HG03558 (cell line): ENCODE data around the gene AHCYL1.

ENCODE experiments used
- ATAC-seq: cut with Tn5 transposase; IDR thresholded peaks from one replicate; pipeline ENCODE4 v1.9.1; 2021; ENCODE audit warnings: moderate number of reproducible peaks; ENCODE audit not compliant: unreplicated experiment; ENCODE audit errors: extremely low read depth

AHCYL1 gene

GRCh38 chr1:109974191-109974590 lies 10.4 kb upstream of the AHCYL1 start:
- no peak for ATAC-seq

GRCh38 chr1:109975718-109976117 lies 8.8 kb upstream of the AHCYL1 start:
- ATAC-seq, result no peak

GRCh38 chr1:109976762-109977161 lies 7.8 kb upstream of the AHCYL1 start:
- no peak for ATAC-seq

- no peak for ATAC-seq
These were observed 7.3 kb upstream of the AHCYL1 start for GRCh38 chr1:109977225-109977624.

GRCh38 chr1:109977657-109978378 lies 6.7 kb upstream of the AHCYL1 start:
- no peak for ATAC-seq

- ATAC-seq, result no peak
These were observed 5.6 kb upstream of the AHCYL1 start for GRCh38 chr1:109978761-109979488.

- ATAC-seq, result no peak
These were observed 5.0 kb upstream of the AHCYL1 start for GRCh38 chr1:109979489-109980091.

- no peak for ATAC-seq
These were observed 4.1 kb upstream of the AHCYL1 start for GRCh38 chr1:109980324-109981003.

GRCh38 chr1:109981004-109981335 lies 3.6 kb upstream of the AHCYL1 start:
- ATAC-seq, result no peak

GRCh38 chr1:109983380-109984189 lies 980 bp upstream of the AHCYL1 start:
- ATAC-seq, result no peak

GRCh38 chr1:109984190-109984455 lies 442 bp upstream of the AHCYL1 start:
- no peak for ATAC-seq

- no peak for ATAC-seq
These were observed 885 bp downstream of the AHCYL1 start for GRCh38 chr1:109985247-109986053.

- no peak for ATAC-seq
These were observed 1.5 kb downstream of the AHCYL1 start for GRCh38 chr1:109986054-109986444.

- ATAC-seq, result no peak
These were observed 3.9 kb downstream of the AHCYL1 start for GRCh38 chr1:109988349-109988914.

GRCh38 chr1:109989506-109990301 lies 5.1 kb downstream of the AHCYL1 start:
- no peak for ATAC-seq

- ATAC-seq, result no peak
These were observed 5.7 kb downstream of the AHCYL1 start for GRCh38 chr1:109990302-109990653.

GRCh38 chr1:109991400-109991925 lies 6.9 kb downstream of the AHCYL1 start:
- ATAC-seq, result no peak

GRCh38 chr1:109993885-109994284 lies 9.3 kb downstream of the AHCYL1 start:
- no peak for ATAC-seq
